Panc1 (cell line): ENCODE measurements around the gene ESRRG. TPM values are rescaled to one million over a fixed set of nuclear protein-coding genes. Genes with fewer than 3 reads are reported as not detected.

Experiments
- ATAC-seq: fragments of 200-7000 bp; cut with Tn5 transposase; 2 replicates; pipeline ENCODE4 v1.9.1; 2020; ENCODE audit warnings: mild to moderate bottlenecking, moderate library complexity
- BruUV-seq: library from RNA; stranded (reverse); fragments of 400-500 nt; replicated peaks from 2 replicates; lab custom pipeline; 2021; lab: Mats Ljungman, UMichigan
- CTCF ChIA-PET: fragments of 300-600 bp; sonication (Branson Sonifier 250); formaldehyde crosslinking; loops from one replicate; lab custom pipeline; 2022; ENCODE audit warnings: antibody characterized with exemption; lab: Charles Lee
- POLR2A ChIA-PET: fragments of 300-600 bp; sonication (Branson Sonifier 250); formaldehyde crosslinking; loops from one replicate; lab custom pipeline; 2022; ENCODE audit warnings: antibody characterized with exemption; lab: Charles Lee
- DNase-seq: peaks from one replicate; pipeline ENCODE4 v3.0.0-alpha.2; 2010; ENCODE audit warnings: low read depth, low spot score
- H3K27ac ChIP-seq: 2 replicates; pipeline ENCODE4 v1.5.1; 2011; ENCODE audit warnings: mild to moderate bottlenecking, low read length, inconsistent platforms
- H3K27me3 ChIP-seq: fragments of 200-500 bp; sonication (Bioruptor generic); 2 replicates; pipeline ENCODE4 v1.6.0; 2014; ENCODE audit warnings: low read length, inconsistent platforms; ENCODE audit not compliant: control insufficient read depth, insufficient read depth
- H3K36me3 ChIP-seq: fragments of 200-500 bp; sonication (Bioruptor generic); 2 replicates; pipeline ENCODE4 v1.5.1; 2014; ENCODE audit warnings: inconsistent platforms, mild to moderate bottlenecking, low read length, moderate library complexity; ENCODE audit not compliant: control insufficient read depth, insufficient read depth
- H3K4me1 ChIP-seq: 2 replicates; pipeline ENCODE4 v1.5.1; 2011; ENCODE audit warnings: inconsistent platforms, mild to moderate bottlenecking, low read length, moderate library complexity; ENCODE audit not compliant: control insufficient read depth, insufficient read depth
- H3K4me3 ChIP-seq, 2 experiments: 2 replicates each; pipeline ENCODE4 v1.5.1; 2011 to 2012; ENCODE audit warnings: low read depth in 2 of 2, low read length in 2 of 2, mild to moderate bottlenecking in 2 of 2, inconsistent platforms in 1 of 2, moderate library complexity in 1 of 2
- H3K9me3 ChIP-seq: fragments of 200-500 bp; sonication (Bioruptor generic); 2 replicates; pipeline ENCODE4 v1.5.1; 2014; ENCODE audit warnings: low read depth, mild to moderate bottlenecking, inconsistent platforms, low read length, moderate library complexity; ENCODE audit not compliant: control insufficient read depth, insufficient read depth
- CTCF ChIP-seq: fragments of 450-650 bp; IDR thresholded peaks from 2 replicates; pipeline ENCODE4 v1.5.1; 2017; ENCODE audit warnings: mild to moderate bottlenecking
- POLR2AphosphoS5 ChIP-seq: IDR thresholded peaks from 2 replicates; pipeline ENCODE4 v1.6.1; 2012; ENCODE audit warnings: mild to moderate bottlenecking, low read depth, low read length, moderate library complexity
- SIN3A ChIP-seq: IDR thresholded peaks from 2 replicates; pipeline ENCODE4 v1.6.1; 2012; ENCODE audit warnings: low read depth, mild to moderate bottlenecking, low read length, moderate library complexity, borderline replicate concordance; ENCODE audit not compliant: insufficient read depth
- TCF7L2 ChIP-seq: IDR thresholded peaks from 2 replicates; pipeline ENCODE4 v1.6.1; 2011; ENCODE audit warnings: mild to moderate bottlenecking, low read depth, low read length, inconsistent platforms
- in situ Hi-C: cut with HindIII; loops from 2 replicates; pipeline ENCODE4 v1.10.0; 2016; ENCODE audit warnings: low sequenced_read_pairs, low pct_unique_long_range_greater_than_20kb
- intact Hi-C: fragments of 100-400 bp; cut with micrococcal nuclease; formaldehyde crosslinking; loops from one replicate; pipeline ENCODE4 v1.10.0; 2022; ENCODE audit not compliant: unreplicated experiment
- total RNA-seq: library from RNA; stranded (reverse); gene quantifications from one replicate; pipeline ENCODE4 v1.2.1, GENCODE V29; 2021; ENCODE audit not compliant: unreplicated experiment
- TF ChIP-seq, protein P1 (sequence below), 2 experiments: IDR thresholded peaks; 2 replicates each; pipeline ENCODE4 v1.6.1; 2011 to 2012; ENCODE audit warnings: low read depth in 2 of 2, control low read depth in 1 of 2, low read length in 1 of 2, mild to moderate bottlenecking in 1 of 2, moderate library complexity in 1 of 2; ENCODE audit not compliant: insufficient read depth in 1 of 2

The ESRRG gene
- total RNA-seq, 1 experiment from 2014 or later: not detected

- Histone ChIP-seq H3K27me3 (peaks cover 3% of the 10 kb centered on the region; the same call in 1 of the 2 replicates), H3K9me3 (no peaks in the 10 kb centered on the region), H3K36me3 (no peaks in the 10 kb centered on the region; the same call in 1 of the 2 replicates), H3K27ac (peak overlapping the region; percentile 29; the same call in 1 of the 2 replicates), H3K4me1 (peaks cover 4% of the 10 kb centered on the region; the same call in 1 of the 2 replicates), H3K4me3 (peak overlapping the region; percentile 59 to 79)
- CTCF ChIA-PET: interaction anchor here (0.7 kb wide), 1 partner anchor 174 kb away, joined by 7 read pairs; no protein-coding TSS in a partner anchor
- in situ Hi-C loops: no loop called here
- TF ChIP-seq SIN3A (no peak), CTCF (peak; percentile 78), POLR2AphosphoS5 (no peak), TCF7L2 (peak; percentile 37; the same call in 1 of the 2 replicates)
- TF ChIP-seq, protein P1, sequence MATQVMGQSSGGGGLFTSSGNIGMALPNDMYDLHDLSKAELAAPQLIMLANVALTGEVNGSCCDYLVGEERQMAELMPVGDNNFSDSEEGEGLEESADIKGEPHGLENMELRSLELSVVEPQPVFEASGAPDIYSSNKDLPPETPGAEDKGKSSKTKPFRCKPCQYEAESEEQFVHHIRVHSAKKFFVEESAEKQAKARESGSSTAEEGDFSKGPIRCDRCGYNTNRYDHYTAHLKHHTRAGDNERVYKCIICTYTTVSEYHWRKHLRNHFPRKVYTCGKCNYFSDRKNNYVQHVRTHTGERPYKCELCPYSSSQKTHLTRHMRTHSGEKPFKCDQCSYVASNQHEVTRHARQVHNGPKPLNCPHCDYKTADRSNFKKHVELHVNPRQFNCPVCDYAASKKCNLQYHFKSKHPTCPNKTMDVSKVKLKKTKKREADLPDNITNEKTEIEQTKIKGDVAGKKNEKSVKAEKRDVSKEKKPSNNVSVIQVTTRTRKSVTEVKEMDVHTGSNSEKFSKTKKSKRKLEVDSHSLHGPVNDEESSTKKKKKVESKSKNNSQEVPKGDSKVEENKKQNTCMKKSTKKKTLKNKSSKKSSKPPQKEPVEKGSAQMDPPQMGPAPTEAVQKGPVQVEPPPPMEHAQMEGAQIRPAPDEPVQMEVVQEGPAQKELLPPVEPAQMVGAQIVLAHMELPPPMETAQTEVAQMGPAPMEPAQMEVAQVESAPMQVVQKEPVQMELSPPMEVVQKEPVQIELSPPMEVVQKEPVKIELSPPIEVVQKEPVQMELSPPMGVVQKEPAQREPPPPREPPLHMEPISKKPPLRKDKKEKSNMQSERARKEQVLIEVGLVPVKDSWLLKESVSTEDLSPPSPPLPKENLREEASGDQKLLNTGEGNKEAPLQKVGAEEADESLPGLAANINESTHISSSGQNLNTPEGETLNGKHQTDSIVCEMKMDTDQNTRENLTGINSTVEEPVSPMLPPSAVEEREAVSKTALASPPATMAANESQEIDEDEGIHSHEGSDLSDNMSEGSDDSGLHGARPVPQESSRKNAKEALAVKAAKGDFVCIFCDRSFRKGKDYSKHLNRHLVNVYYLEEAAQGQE (IDR thresholded peaks at IDR 0.05; ENCODE audit: insufficient read depth in 1 of 2, low read depth in 2 of 2, low read length in 1 of 2): no peak
- intact Hi-C loops: no loop called here
- BruUV-seq: no TSS peak
- peak; percentile 96 for ATAC-seq
- peak; percentile 57 for DNase-seq
- POLR2A ChIA-PET: no interaction called here
Observed at GRCh38 chr1:216600730-216601609, 122.3 kb downstream of the ESRRG start.

DNA sequence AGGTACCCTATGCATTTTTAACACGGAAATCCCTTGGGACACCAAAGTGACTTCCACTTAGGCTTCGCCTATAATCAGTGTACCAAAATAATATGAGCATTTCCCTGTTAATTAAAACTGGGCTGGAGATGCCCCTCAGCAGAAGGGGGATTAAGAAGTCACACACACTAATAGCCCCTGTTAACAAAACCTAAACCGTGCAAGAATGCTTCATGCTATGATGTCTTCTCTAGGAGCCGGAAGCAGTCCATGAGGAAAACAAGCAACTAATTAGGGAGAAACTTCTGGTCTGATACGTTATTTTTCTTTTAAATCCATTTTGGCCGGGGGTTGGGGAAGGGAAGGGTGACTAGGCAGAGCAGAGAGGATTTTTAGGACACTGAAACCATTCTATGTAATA, 123.4 kb downstream of the ESRRG start:
- no peak overlapping the region for H3K27ac ChIP-seq
- TF ChIP-seq TCF7L2: no peak
- TF ChIP-seq POLR2AphosphoS5: no peak
- no peak for TF ChIP-seq SIN3A
- no peak for TF ChIP-seq CTCF
- TF ChIP-seq, protein P1 (IDR thresholded peaks at IDR 0.05; ENCODE audit: insufficient read depth in 1 of 2, low read depth in 2 of 2, low read length in 1 of 2): no peak
- no peaks in the 10 kb centered on the region for H3K9me3 ChIP-seq
- in situ Hi-C loops: no loop called here
- H3K27me3 ChIP-seq: peaks cover 3% of the 10 kb centered on the region; the same call in 1 of the 2 replicates
- no peak overlapping the region for H3K4me3 ChIP-seq
- POLR2A ChIA-PET: no interaction called here
- ATAC-seq (no peak), DNase-seq (no peak)
- H3K4me1 ChIP-seq: peaks cover 4% of the 10 kb centered on the region; the same call in 1 of the 2 replicates
- intact Hi-C loops: no loop called here
- CTCF ChIA-PET: no interaction called here
- no TSS peak for BruUV-seq
- no peaks in the 10 kb centered on the region; the same call in 1 of the 2 replicates for H3K36me3 ChIP-seq
